VCaP (cell line): Measurements from ENCODE around the gene THOP1.

Source experiments
- H3K27ac ChIP-seq: fragments of 450-650 bp; 2 replicates; pipeline ENCODE4 v1.5.1; 2017
- TF ChIP-seq, protein P1 (sequence below): fragments of 450-650 bp; conservative IDR thresholded peaks from 2 replicates; pipeline ENCODE4 v1.5.1; 2017; ENCODE audit warnings: mild to moderate bottlenecking, moderate library complexity

The THOP1 gene

DNA sequence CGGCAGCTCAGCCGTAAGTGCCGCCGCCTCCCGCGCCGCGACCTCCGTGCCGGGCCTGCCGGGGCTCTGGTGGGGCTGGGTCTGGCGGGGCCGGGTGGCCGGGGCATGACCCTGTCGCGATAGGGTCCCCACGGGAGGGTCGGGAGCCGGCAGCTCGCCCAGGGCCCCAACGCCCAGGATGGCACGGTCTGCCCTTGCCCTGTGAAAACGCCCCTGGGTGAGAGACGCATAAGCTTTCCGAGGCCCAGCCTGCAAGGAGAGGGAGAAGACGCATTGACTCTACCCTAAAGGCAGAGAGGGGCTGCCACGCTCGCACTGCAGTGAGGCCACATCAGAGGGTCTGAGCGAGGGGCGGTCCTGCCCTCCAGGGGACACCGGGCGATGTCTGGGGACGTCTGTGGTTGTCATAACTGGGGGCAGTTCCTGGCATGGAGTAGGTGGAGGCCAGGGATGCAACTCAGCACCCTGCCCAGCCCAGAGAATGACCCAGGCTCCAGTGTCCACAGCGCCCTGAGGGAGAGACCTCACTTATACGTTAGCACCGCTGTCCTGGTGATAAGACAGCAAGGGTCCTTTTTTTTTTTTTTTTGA, 34.9 kb downstream of the THOP1 start:
- TF ChIP-seq, protein P1, sequence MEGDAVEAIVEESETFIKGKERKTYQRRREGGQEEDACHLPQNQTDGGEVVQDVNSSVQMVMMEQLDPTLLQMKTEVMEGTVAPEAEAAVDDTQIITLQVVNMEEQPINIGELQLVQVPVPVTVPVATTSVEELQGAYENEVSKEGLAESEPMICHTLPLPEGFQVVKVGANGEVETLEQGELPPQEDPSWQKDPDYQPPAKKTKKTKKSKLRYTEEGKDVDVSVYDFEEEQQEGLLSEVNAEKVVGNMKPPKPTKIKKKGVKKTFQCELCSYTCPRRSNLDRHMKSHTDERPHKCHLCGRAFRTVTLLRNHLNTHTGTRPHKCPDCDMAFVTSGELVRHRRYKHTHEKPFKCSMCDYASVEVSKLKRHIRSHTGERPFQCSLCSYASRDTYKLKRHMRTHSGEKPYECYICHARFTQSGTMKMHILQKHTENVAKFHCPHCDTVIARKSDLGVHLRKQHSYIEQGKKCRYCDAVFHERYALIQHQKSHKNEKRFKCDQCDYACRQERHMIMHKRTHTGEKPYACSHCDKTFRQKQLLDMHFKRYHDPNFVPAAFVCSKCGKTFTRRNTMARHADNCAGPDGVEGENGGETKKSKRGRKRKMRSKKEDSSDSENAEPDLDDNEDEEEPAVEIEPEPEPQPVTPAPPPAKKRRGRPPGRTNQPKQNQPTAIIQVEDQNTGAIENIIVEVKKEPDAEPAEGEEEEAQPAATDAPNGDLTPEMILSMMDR = no peak

DNA sequence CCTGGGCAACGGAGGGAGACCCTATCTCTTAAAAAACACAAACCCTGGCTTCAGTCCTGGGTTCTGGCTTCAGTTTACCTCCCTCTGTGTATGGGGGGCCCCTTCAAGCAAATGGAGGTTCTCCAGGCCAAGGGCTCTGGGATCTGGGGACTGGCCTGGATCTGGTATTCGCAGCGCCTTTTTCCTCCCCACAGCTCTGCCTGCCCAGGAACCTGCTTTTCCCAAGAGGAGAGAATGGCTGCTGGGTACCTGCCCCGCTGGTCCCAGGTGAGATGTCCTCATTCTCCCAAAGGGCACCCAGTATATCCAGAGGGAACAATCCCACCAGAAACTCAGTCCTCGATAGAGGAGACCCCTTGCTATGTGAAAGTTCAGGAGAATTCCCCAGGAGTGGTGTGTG, 37.5 kb downstream of the THOP1 start:
- TF ChIP-seq, protein P1 = no peak
- H3K27ac ChIP-seq = no peak overlapping the region

More for the DNA sequence above, 34.9 kb downstream of the THOP1 start:
- peak overlapping the region; percentile 72; the same call in 1 of the 2 replicates for H3K27ac ChIP-seq

DNA sequence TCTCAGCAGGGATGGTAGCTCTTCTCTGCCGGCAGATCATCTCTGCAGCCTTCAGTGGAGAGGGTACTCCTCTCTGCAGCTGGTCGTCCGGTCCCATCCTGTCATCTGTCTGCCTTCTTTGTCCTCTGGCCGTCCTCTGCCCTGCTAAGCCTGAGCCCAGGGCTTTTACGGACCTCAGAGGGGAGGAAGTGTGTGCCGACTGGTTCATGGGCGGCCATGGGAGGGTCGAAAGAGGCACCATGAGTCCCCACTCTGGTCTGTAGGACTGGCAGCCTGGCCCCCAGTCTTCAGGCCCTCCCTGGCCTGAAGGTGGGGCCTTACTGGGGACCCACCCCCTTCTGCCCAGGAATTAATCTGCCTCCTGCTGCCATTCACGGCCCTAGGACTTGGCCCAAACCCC, 38.3 kb downstream of the THOP1 start:
- no peak overlapping the region for H3K27ac ChIP-seq
- TF ChIP-seq, protein P1 = no peak

DNA sequence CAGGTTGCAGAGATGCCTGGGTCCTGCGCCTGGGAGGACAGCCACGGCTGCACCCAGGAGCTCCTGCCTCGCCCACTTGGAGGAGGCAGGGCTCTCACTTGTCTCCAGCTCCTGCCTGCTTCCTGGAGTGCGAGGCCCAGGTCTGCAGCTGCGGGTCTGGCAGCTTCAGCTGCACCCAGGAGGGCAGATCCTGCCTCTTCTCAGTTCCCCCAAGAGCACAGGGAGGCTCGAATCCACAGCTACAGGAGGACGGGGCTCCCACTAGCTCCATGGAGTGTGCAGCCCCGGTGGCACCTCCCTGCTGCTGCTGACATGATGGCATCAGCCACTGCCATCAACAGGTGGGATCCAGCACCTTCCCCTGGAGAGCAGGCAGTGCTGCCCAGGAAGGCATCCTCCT, 38.8 kb downstream of the THOP1 start:
- no peak overlapping the region for H3K27ac ChIP-seq
- TF ChIP-seq, protein P1 = no peak

DNA sequence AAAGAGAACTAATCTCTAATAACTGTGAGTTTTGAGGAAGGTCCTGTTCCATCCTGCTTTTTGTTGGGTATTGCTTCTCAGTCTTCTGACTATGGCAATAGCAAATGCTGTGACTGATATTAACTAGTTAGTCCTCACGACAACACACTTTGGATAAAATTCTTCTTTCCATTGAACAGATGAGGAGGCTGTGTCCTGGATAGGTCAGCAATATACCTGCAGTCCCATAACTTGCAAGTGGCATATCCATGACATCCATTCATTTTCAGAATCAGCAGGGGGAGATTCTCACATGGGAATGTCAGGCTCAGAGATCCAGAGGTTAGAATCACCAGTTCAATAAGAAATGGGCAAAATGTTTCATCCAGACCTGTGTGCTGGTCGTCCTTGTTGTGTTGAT, 41.7 kb downstream of the THOP1 start:
- TF ChIP-seq, protein P1 = no peak

DNA sequence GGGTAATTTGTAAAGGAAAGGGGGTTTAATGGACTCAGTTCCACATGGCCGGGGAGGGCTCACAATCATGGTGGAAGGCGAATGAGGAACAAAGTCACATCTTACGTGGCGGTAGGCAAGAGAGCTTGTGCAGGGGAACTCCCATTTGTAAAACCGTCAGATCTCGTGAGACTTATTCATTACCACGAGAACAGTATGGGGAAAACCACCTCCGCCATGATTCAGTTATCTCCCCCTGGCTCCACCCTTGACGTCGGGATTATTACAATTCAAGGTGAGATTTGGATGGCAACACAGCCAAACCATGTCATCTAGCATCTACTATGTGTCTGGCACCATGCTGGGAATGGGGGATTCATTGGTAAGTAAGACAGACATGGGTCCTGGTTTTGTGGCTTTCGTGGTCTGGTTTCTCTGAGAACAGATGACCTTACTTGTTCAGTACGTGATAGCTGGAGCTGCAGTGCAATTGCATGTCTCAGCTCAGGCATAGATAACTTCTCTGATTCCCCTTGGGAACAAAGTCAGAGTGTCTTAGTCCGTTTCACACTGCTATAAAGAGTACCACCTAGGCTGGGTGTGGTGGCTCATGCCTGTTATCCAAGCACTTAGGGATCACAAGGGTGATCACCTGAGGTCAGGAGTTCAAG, 42.7 kb downstream of the THOP1 start:
- TF ChIP-seq, protein P1 = no peak
- no peak overlapping the region for H3K27ac ChIP-seq

More for the DNA sequence above, 41.7 kb downstream of the THOP1 start:
- H3K27ac ChIP-seq = no peak overlapping the region

DNA sequence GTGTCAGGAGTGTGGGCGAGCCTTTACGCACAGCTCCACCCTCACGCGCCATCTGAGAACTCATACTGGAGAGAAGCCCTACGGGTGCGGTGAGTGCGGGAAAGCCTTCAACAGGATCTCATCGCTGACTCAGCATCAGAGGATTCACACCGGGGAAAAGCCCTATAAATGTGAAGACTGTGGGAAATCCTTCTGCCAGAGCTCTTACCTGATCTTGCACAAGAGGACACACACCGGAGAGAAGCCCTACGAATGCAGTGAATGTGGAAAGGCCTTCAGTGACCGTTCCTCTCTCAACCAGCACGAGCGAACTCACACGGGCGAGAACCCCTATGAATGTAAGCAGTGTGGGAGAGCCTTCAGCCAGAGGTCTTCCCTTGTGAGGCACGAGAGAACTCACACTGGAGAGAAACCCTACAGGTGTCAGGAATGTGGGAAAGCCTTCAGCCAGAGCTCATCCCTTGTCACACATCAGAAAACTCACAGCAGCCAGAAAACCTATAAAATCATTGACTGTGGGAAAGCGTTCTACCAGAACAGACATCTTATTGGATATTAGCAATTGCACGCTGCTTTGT, 49.1 kb downstream of the THOP1 start:
- H3K27ac ChIP-seq = no peak overlapping the region
- TF ChIP-seq, protein P1 = no peak
